ENCODE data around the gene INSYN2B.

Gene INSYN2B

GRCh38 chr5:169934990-169935389 lies 45.3 kb downstream of the INSYN2B start:
- in situ Hi-C loops (cut with MboI; ENCODE audit: low sequenced_read_pairs), result no loop called here

GRCh38 chr5:169933616-169934015 lies 46.7 kb downstream of the INSYN2B start:
- in situ Hi-C loops (cut with MboI; ENCODE audit: low sequenced_read_pairs), result no loop called here

- in situ Hi-C loops (cut with MboI; ENCODE audit: low sequenced_read_pairs), result no loop called here
Measured at GRCh38 chr5:169933127-169933526, 47.2 kb downstream of the INSYN2B start.

- in situ Hi-C loops (cut with MboI; ENCODE audit: low sequenced_read_pairs), result no loop called here
Measured at GRCh38 chr5:169923988-169924387, 56.3 kb downstream of the INSYN2B start.

GRCh38 chr5:169922474-169922873 lies 57.8 kb downstream of the INSYN2B start:
- in situ Hi-C loops (cut with MboI; ENCODE audit: low sequenced_read_pairs), result no loop called here

- in situ Hi-C loops (cut with MboI; ENCODE audit: low sequenced_read_pairs), result no loop called here
Measured at GRCh38 chr5:169921949-169922348, 58.3 kb downstream of the INSYN2B start.

GRCh38 chr5:169921384-169921783 lies 58.9 kb downstream of the INSYN2B start:
- in situ Hi-C loops (cut with MboI; ENCODE audit: low sequenced_read_pairs), result no loop called here

GRCh38 chr5:169920474-169920873 lies 59.8 kb downstream of the INSYN2B start:
- in situ Hi-C loops (cut with MboI; ENCODE audit: low sequenced_read_pairs), result no loop called here

- in situ Hi-C loops (cut with MboI; ENCODE audit: low sequenced_read_pairs), result no loop called here
Measured at GRCh38 chr5:169918228-169918627, 62.1 kb downstream of the INSYN2B start.

GRCh38 chr5:169917500-169917899 lies 62.8 kb downstream of the INSYN2B start:
- in situ Hi-C loops (cut with MboI; ENCODE audit: low sequenced_read_pairs), result no loop called here

GRCh38 chr5:169914766-169915165 lies 65.5 kb downstream of the INSYN2B start:
- in situ Hi-C loops (cut with MboI; ENCODE audit: low sequenced_read_pairs), result no loop called here

GRCh38 chr5:169913479-169913878 lies 66.8 kb downstream of the INSYN2B start:
- in situ Hi-C loops (cut with MboI; ENCODE audit: low sequenced_read_pairs), result no loop called here

- in situ Hi-C loops (cut with MboI; ENCODE audit: low sequenced_read_pairs), result no loop called here
Measured at GRCh38 chr5:169911448-169912212, 68.7 kb downstream of the INSYN2B start.

GRCh38 chr5:169910393-169910792 lies 69.9 kb downstream of the INSYN2B start:
- in situ Hi-C loops (cut with MboI; ENCODE audit: low sequenced_read_pairs), result no loop called here

GRCh38 chr5:169909945-169910344 lies 70.3 kb downstream of the INSYN2B start:
- in situ Hi-C loops (cut with MboI; ENCODE audit: low sequenced_read_pairs), result no loop called here

GRCh38 chr5:169908864-169909263 lies 71.4 kb downstream of the INSYN2B start:
- in situ Hi-C loops (cut with MboI; ENCODE audit: low sequenced_read_pairs), result no loop called here

GRCh38 chr5:169906745-169907649 lies 73.3 kb downstream of the INSYN2B start:
- in situ Hi-C loops (cut with MboI; ENCODE audit: low sequenced_read_pairs), result no loop called here

- in situ Hi-C loops (cut with MboI; ENCODE audit: low sequenced_read_pairs), result no loop called here
Measured at GRCh38 chr5:169905017-169905416, 75.3 kb downstream of the INSYN2B start.

- in situ Hi-C loops (cut with MboI; ENCODE audit: low sequenced_read_pairs), result no loop called here
Measured at GRCh38 chr5:169904508-169904907, 75.8 kb downstream of the INSYN2B start.

- in situ Hi-C loops (cut with MboI; ENCODE audit: low sequenced_read_pairs), result no loop called here
Measured at GRCh38 chr5:169904059-169904458, 76.2 kb downstream of the INSYN2B start.

GRCh38 chr5:169901896-169902295 lies 78.4 kb downstream of the INSYN2B start:
- in situ Hi-C loops (cut with MboI; ENCODE audit: low sequenced_read_pairs), result no loop called here

GRCh38 chr5:169897481-169897880 lies 82.8 kb downstream of the INSYN2B start:
- in situ Hi-C loops (cut with MboI; ENCODE audit: low sequenced_read_pairs), result no loop called here

Data from HL-60/S4 treated with retinoic acid at 250 ng/mL for 4 days and 3 days (cell line).